GM12878 (cell line): Measurements from ENCODE around the gene PRR12. TPM values are rescaled to one million over a fixed set of nuclear protein-coding genes. Genes with fewer than 3 reads are reported as not detected.

Source experiments
- ASH2L ChIP-seq: fragments of 300-600, 200-600 bp; sonication (generic); IDR thresholded peaks from 2 replicates; pipeline ENCODE4 v1.6.1; 2017; ENCODE audit warnings: low read depth, mild to moderate bottlenecking, borderline replicate concordance
- ATF3 ChIP-seq: IDR thresholded peaks from 2 replicates; pipeline ENCODE4 v1.6.1; 2011; ENCODE audit warnings: low read depth, mild to moderate bottlenecking, low read length, moderate library complexity, borderline replicate concordance; ENCODE audit errors: extremely low read depth
- BCL11A ChIP-seq: IDR thresholded peaks from 2 replicates; pipeline ENCODE4 v1.6.1; 2011; ENCODE audit warnings: low read depth, low read length
- CREB1 ChIP-seq: IDR thresholded peaks from 2 replicates; pipeline ENCODE4 v1.6.1; 2012; ENCODE audit warnings: low read depth, mild to moderate bottlenecking, inconsistent platforms
- DPF2 ChIP-seq: fragments of 450-650 bp; IDR thresholded peaks from 2 replicates; pipeline ENCODE4 v1.6.1; 2017; ENCODE audit warnings: mild to moderate bottlenecking
- FOXM1 ChIP-seq: IDR thresholded peaks from 2 replicates; pipeline ENCODE4 v1.6.1; 2012; ENCODE audit warnings: low read depth, mild to moderate bottlenecking, inconsistent platforms, low read length, moderate library complexity
- MXI1 ChIP-seq: fragments of 150-350 bp; IDR thresholded peaks from 2 replicates; pipeline ENCODE4 v1.6.1; 2011; ENCODE audit warnings: low read depth, mild to moderate bottlenecking, inconsistent platforms, low read length, improper control_type of control experiment
- NKRF ChIP-seq: fragments of 450-650 bp; conservative IDR thresholded peaks from 2 replicates; pipeline ENCODE4 v1.6.1; 2017; ENCODE audit warnings: mild to moderate bottlenecking, moderate library complexity
- NR2F1 ChIP-seq: fragments of 450-650 bp; conservative IDR thresholded peaks from 2 replicates; pipeline ENCODE4 v1.6.1; 2017; ENCODE audit warnings: mild to moderate bottlenecking
- RELB ChIP-seq: fragments of 450-650 bp; IDR thresholded peaks from 2 replicates; pipeline ENCODE4 v1.6.1; 2017; ENCODE audit warnings: low read depth, mild to moderate bottlenecking, moderate library complexity
- SMAD5 ChIP-seq: IDR thresholded peaks from 2 replicates; pipeline ENCODE4 v1.6.1; 2016; ENCODE audit warnings: antibody characterized with exemption, low read depth
- SMC3 ChIP-seq: IDR thresholded peaks from 2 replicates; pipeline ENCODE4 v1.6.1; 2011; ENCODE audit warnings: low read length, improper control_type of control experiment, borderline replicate concordance
- SPI1 ChIP-seq: IDR thresholded peaks from 2 replicates; pipeline ENCODE4 v1.6.1; 2011; ENCODE audit warnings: low read depth, mild to moderate bottlenecking, low read length, moderate library complexity, borderline replicate concordance; ENCODE audit not compliant: insufficient read depth
- SUPT20H ChIP-seq: IDR thresholded peaks from 2 replicates; pipeline ENCODE4 v1.6.1; 2011; ENCODE audit warnings: low read depth, mild to moderate bottlenecking, low read length, moderate library complexity, borderline replicate concordance; ENCODE audit not compliant: control insufficient read depth
- USF2 ChIP-seq: IDR thresholded peaks from 2 replicates; pipeline ENCODE4 v1.6.1; 2011; ENCODE audit warnings: low read depth, low read length, improper control_type of control experiment, borderline replicate concordance
- ZBED1 ChIP-seq: IDR thresholded peaks from 2 replicates; pipeline ENCODE4 v1.6.1; 2016; ENCODE audit warnings: borderline replicate concordance
- ZBTB11 ChIP-seq: fragments of 450-650 bp; formaldehyde crosslinking; IDR thresholded peaks from 2 replicates; pipeline ENCODE4 v1.5.0; 2022; ENCODE audit warnings: mild to moderate bottlenecking, missing genetic modification characterization
- ZBTB33 ChIP-seq: fragments of 450-650 bp; IDR thresholded peaks from 2 replicates; pipeline ENCODE4 v1.6.1; 2017; ENCODE audit warnings: mild to moderate bottlenecking
- ZNF24 ChIP-seq: fragments of 450-650 bp; IDR thresholded peaks from 2 replicates; pipeline ENCODE4 v1.6.1; 2017; ENCODE audit warnings: antibody characterized with exemption, mild to moderate bottlenecking
- polyA plus RNA-seq, 11 experiments: library from polyadenylated mRNA; depleted of rRNA in 4 of 11; unstranded in 6 of 11; stranded (reverse) in 5 of 11; fragments of >200 nt; fragmentation: Nextera tagmentation in 4 of 11; fragmentation: Illumina TruSeq in 1 of 11; extraction: Ambion mirVana in 4 of 11; extraction: Trizol in 1 of 11; gene quantifications; 1 replicate in 1 of 11; 2 replicates in 10 of 11; pipeline versions ENCODE4 v1.2.1 to v1.2.3, GENCODE V29; 2011 to 2016; ENCODE audit warnings: inconsistent platforms in 2 of 11, missing spikeins in 2 of 11, low read depth in 1 of 11
- total RNA-seq, 4 experiments: library from RNA; depleted of rRNA in 3 of 4; stranded (reverse); fragments of >200 nt in 3 of 4; fragmentation: Illumina TruSeq in 1 of 4; extraction: Trizol in 1 of 4; gene quantifications; 2 replicates each; pipeline versions ENCODE4 v1.2.1 to v1.2.3, GENCODE V29; 2013 to 2021

The PRR12 gene
- total and polyA plus RNA-seq, 10 of the 15 experiments (the other 5 are each of a cell fraction or from before 2014, with no cell fraction given), result 0.02 to 25.3 (median 1.6) TPM

- TF ChIP-seq ZBTB33 (no peak; the same call in 1 of the 2 replicates), ZNF24 (no peak; the same call in 1 of the 2 replicates), MXI1 (peak; percentile 67), NKRF (no peak; the same call in 1 of the 2 replicates), DPF2 (0 out of 2 replicates have a peak, but pooled peaks have one; percentile 45), NR2F1 (no peak), SMC3 (peak; percentile 10; the same call in 1 of the 2 replicates), USF2 (no peak), FOXM1 (no peak), ZBED1 (peak; percentile 69; the same call in 1 of the 2 replicates), CREB1 (peak; percentile 72), SUPT20H (no peak), BCL11A (no peak), ZBTB11 (CRISPR knock-in tag) (peak; percentile 96), ASH2L (no peak), RELB (peak; percentile 82), ATF3 (no peak), SPI1 (peak; percentile 53; the same call in 1 of the 2 replicates), SMAD5 (peak; percentile 95)
These were observed 10.5 kb upstream of the PRR12 start, which contains the start of gene NOSIP (continued) for GRCh38 chr19:49580264-49581006.
